HUDEP-2 (cell line): ENCODE data around the gene GALNT13.

Source experiments
- DNase-seq, 76 experiments: peaks; one replicate each; lab custom pipeline; 2025; ENCODE audit not compliant: unreplicated experiment in 76 of 76; lab: John Stamatoyannopoulos, UW

Gene GALNT13

GRCh38 chr2:153940511-153940910 lies 68.8 kb downstream of the GALNT13 start:
- DNase-seq = no peak

GRCh38 chr2:153944800-153945199 lies 73.1 kb downstream of the GALNT13 start:
- DNase-seq = no peak

GRCh38 chr2:153946036-153946435 lies 74.3 kb downstream of the GALNT13 start:
- no peak for DNase-seq

- DNase-seq = no peak
These were observed 82.0 kb downstream of the GALNT13 start for GRCh38 chr2:153953761-153954160.

GRCh38 chr2:153963256-153963655 lies 91.5 kb downstream of the GALNT13 start:
- DNase-seq = no peak

GRCh38 chr2:153967248-153967973 lies 95.7 kb downstream of the GALNT13 start:
- no peak for DNase-seq

- no peak for DNase-seq
These were observed 99.5 kb downstream of the GALNT13 start for GRCh38 chr2:153971250-153971649.

- no peak for DNase-seq
These were observed 100.1 kb downstream of the GALNT13 start for GRCh38 chr2:153971855-153972254.

GRCh38 chr2:153972412-153972811 lies 100.7 kb downstream of the GALNT13 start:
- DNase-seq = no peak

GRCh38 chr2:153986488-153987229 lies 114.9 kb downstream of the GALNT13 start:
- DNase-seq = no peak

- DNase-seq = no peak
These were observed 119.0 kb downstream of the GALNT13 start for GRCh38 chr2:153990771-153991170.

GRCh38 chr2:154013514-154013913 lies 141.8 kb downstream of the GALNT13 start:
- no peak for DNase-seq

- no peak for DNase-seq
These were observed 143.5 kb downstream of the GALNT13 start for GRCh38 chr2:154015233-154015632.

- no peak for DNase-seq
These were observed 157.8 kb downstream of the GALNT13 start for GRCh38 chr2:154029504-154029903.

GRCh38 chr2:154032220-154032619 lies 160.5 kb downstream of the GALNT13 start:
- no peak for DNase-seq

- no peak for DNase-seq
These were observed 174.8 kb downstream of the GALNT13 start for GRCh38 chr2:154046493-154046892.

GRCh38 chr2:154048905-154049304 lies 177.2 kb downstream of the GALNT13 start:
- DNase-seq = no peak

- no peak for DNase-seq
These were observed 177.8 kb downstream of the GALNT13 start for GRCh38 chr2:154049561-154049960.

GRCh38 chr2:154067124-154067523 lies 195.4 kb downstream of the GALNT13 start:
- no peak for DNase-seq

GRCh38 chr2:154078926-154079325 lies 207.2 kb downstream of the GALNT13 start:
- no peak for DNase-seq

GRCh38 chr2:154092571-154092970 lies 220.8 kb downstream of the GALNT13 start:
- no peak for DNase-seq

- no peak for DNase-seq
These were observed 222.1 kb downstream of the GALNT13 start for GRCh38 chr2:154093856-154094255.
